Measurements from ENCODE around the gene IL1RAPL2.

- TF ChIP-seq ZNF274 (IDR thresholded peaks at IDR 0.05; ENCODE audit: low read depth, low read length) (no peak), YY1 (IDR thresholded peaks at IDR 0.05; ENCODE audit: insufficient read depth, insufficient read length) (no peak)
Measured at GRCh38 chrX:104566681-104567501, 892 bp downstream of the IL1RAPL2 start.

Data from NT2/D1 (cell line).